Keratinocyte (primary cell): Measurements from ENCODE around the gene FHOD3. TPM values are rescaled to one million over a fixed set of nuclear protein-coding genes. Genes with fewer than 3 reads are reported as not detected.

Experiments used
- DNase-seq: peaks from one replicate; pipeline ENCODE4 v3.0.0-alpha.2; 2011; ENCODE audit warnings: low read depth, missing footprints, low spot score
- FAIRE-seq: peaks from 2 replicates; lab custom pipeline; 2011; peaks lifted over from hg19 to GRCh38; lab: Jason Lieb, UNC
- H2AFZ ChIP-seq: 2 replicates; pipeline ENCODE4 v1.6.0; 2012; ENCODE audit warnings: low read length, control low read depth, inconsistent platforms; ENCODE audit not compliant: control insufficient read depth
- H3K27ac ChIP-seq: 2 replicates; pipeline ENCODE4 v1.5.1; 2011; ENCODE audit warnings: low read length; ENCODE audit not compliant: control insufficient read depth, insufficient read depth
- H3K27me3 ChIP-seq: 3 replicates; pipeline ENCODE4 v1.6.0; 2011; ENCODE audit warnings: low read length; ENCODE audit not compliant: control insufficient read depth, insufficient read depth; ENCODE audit errors: extremely low read depth
- H3K36me3 ChIP-seq, 2 experiments: 2 replicates in 1 of 2; 3 replicates in 1 of 2; pipeline ENCODE4 v1.5.1; 2011; ENCODE audit warnings: low read length in 2 of 2, mild to moderate bottlenecking in 1 of 2; ENCODE audit not compliant: control insufficient read depth in 2 of 2, insufficient read depth in 2 of 2; ENCODE audit errors: extremely low read depth in 1 of 2
- H3K4me1 ChIP-seq: 3 replicates; pipeline ENCODE4 v1.5.1; 2011; ENCODE audit warnings: low read length; ENCODE audit not compliant: control insufficient read depth, insufficient read depth; ENCODE audit errors: extremely low read depth
- H3K4me2 ChIP-seq: 3 replicates; pipeline ENCODE4 v1.6.0; 2011; ENCODE audit warnings: low read depth, low read length; ENCODE audit not compliant: control insufficient read depth, insufficient read depth; ENCODE audit errors: extremely low read depth
- H3K4me3 ChIP-seq, 3 experiments: fragments of 200-600 bp in 1 of 3; sonication (generic) in 1 of 3; 2 replicates in 2 of 3; 3 replicates in 1 of 3; pipeline ENCODE4 v1.5.1; 2011 to 2016; ENCODE audit warnings: low read length in 3 of 3, mild to moderate bottlenecking in 3 of 3, control low read depth in 2 of 3, inconsistent platforms in 1 of 3, low read depth in 1 of 3, mixed read lengths in 1 of 3, mixed run types in 1 of 3, moderate library complexity in 1 of 3; ENCODE audit not compliant: control insufficient read depth in 2 of 3, insufficient read depth in 2 of 3; ENCODE audit errors: extremely low read depth in 1 of 3
- H3K79me2 ChIP-seq: 2 replicates; pipeline ENCODE4 v1.6.0; 2012; ENCODE audit warnings: low read length; ENCODE audit not compliant: control insufficient read depth, insufficient read depth
- H3K9ac ChIP-seq: 3 replicates; pipeline ENCODE4 v1.6.0; 2011; ENCODE audit warnings: low read length; ENCODE audit not compliant: control insufficient read depth, insufficient read depth; ENCODE audit errors: extremely low read depth
- H3K9me1 ChIP-seq: 3 replicates; pipeline ENCODE4 v1.6.0; 2011; ENCODE audit warnings: low read length; ENCODE audit not compliant: control insufficient read depth, insufficient read depth; ENCODE audit errors: extremely low read depth
- H3K9me3 ChIP-seq: 2 replicates; pipeline ENCODE4 v1.5.1; 2012; ENCODE audit warnings: low read depth, low read length; ENCODE audit not compliant: control insufficient read depth
- H4K20me1 ChIP-seq: 3 replicates; pipeline ENCODE4 v1.6.0; 2011; ENCODE audit warnings: low read length; ENCODE audit not compliant: control insufficient read depth, insufficient read depth; ENCODE audit errors: extremely low read depth
- EZH2 ChIP-seq: IDR thresholded peaks from one replicate; pipeline ENCODE4 v1.6.1; 2012; ENCODE audit warnings: inconsistent platforms, mild to moderate bottlenecking, low read length, moderate library complexity
- dilution Hi-C: fragments of 300-500 bp; cut with MboI; formaldehyde crosslinking; loops from one replicate; pipeline ENCODE4 v1.7.0; 2020; ENCODE audit warnings: low sequenced_read_pairs; ENCODE audit not compliant: extremely low pct_ligation_motif_present
- polyA plus RNA-seq, 5 experiments: library from polyadenylated mRNA; depleted of rRNA in 3 of 5; stranded (reverse) in 3 of 5; stranded (forward) in 1 of 5; unstranded in 1 of 5; fragments of >200 nt; gene quantifications; 1 replicate in 1 of 5; 2 replicates in 3 of 5; 3 replicates in 1 of 5; pipeline versions ENCODE4 v1.2.1 to v1.2.3, GENCODE V29; 2011 to 2012; ENCODE audit warnings: missing spikeins in 2 of 5, low read depth in 1 of 5, low replicate concordance in 1 of 5
- TF ChIP-seq, protein P1 (sequence below), 3 experiments: IDR thresholded peaks in 1 of 3; conservative IDR thresholded peaks in 1 of 3; optimal IDR thresholded peaks in 1 of 3; 2 replicates in 2 of 3; 3 replicates in 1 of 3; pipeline versions ENCODE3 to v1.5.1; 2011; ENCODE audit warnings: low read length in 3 of 3, mild to moderate bottlenecking in 3 of 3, moderate library complexity in 2 of 3, control low read depth in 1 of 3, inconsistent platforms in 1 of 3; ENCODE audit not compliant: insufficient read depth in 2 of 3; ENCODE audit errors: extremely low read depth in 1 of 3

FHOD3 gene
- polyA plus RNA-seq, 1 donor (not counting 4 experiments of a cell fraction or from before 2014, with no cell fraction given): 7.7 TPM

DNA sequence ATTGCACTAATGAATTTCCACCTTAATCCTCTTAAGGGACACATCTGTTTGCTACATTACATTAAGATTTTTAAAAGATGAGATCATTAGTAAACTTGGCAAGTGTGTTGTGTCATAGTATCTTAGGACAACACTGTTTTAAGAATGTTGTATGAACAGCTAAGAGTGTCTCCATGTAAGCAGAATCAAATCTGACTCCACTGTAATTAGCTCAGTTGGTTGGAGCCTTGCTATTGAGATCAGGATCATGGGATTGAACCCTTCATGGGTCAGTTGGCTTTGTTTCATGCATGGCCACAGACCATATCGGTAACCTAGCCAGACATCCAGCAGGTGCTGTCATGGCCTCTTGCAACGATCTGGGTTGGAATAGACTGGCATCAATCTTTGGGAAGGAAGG lies 5.2 kb downstream of the FHOD3 start:
- Histone ChIP-seq H3K4me1 (peaks cover 9% of the 10 kb centered on the region), H3K9me3 (no peaks in the 10 kb centered on the region), H3K79me2 (peaks cover 1% of the 10 kb centered on the region), H3K9ac (no peak overlapping the region), H3K36me3 (no peaks in the 10 kb centered on the region), H3K4me2 (no peak overlapping the region), H3K27ac (no peak overlapping the region), H3K4me3 (no peak overlapping the region), H3K27me3 (no peaks in the 10 kb centered on the region), H4K20me1 (no peaks in the 10 kb centered on the region), H2AFZ (no peak overlapping the region), H3K9me1 (no peaks in the 10 kb centered on the region)
- dilution Hi-C loops: no loop called here
- DNase-seq (no peak), FAIRE-seq (peak; percentile 74)
- TF ChIP-seq, protein P1, sequence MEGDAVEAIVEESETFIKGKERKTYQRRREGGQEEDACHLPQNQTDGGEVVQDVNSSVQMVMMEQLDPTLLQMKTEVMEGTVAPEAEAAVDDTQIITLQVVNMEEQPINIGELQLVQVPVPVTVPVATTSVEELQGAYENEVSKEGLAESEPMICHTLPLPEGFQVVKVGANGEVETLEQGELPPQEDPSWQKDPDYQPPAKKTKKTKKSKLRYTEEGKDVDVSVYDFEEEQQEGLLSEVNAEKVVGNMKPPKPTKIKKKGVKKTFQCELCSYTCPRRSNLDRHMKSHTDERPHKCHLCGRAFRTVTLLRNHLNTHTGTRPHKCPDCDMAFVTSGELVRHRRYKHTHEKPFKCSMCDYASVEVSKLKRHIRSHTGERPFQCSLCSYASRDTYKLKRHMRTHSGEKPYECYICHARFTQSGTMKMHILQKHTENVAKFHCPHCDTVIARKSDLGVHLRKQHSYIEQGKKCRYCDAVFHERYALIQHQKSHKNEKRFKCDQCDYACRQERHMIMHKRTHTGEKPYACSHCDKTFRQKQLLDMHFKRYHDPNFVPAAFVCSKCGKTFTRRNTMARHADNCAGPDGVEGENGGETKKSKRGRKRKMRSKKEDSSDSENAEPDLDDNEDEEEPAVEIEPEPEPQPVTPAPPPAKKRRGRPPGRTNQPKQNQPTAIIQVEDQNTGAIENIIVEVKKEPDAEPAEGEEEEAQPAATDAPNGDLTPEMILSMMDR (optimal IDR thresholded peaks at IDR 0.05 in 1 of 3, IDR thresholded peaks at IDR 0.05 in 1 of 3, conservative IDR thresholded peaks at IDR 0.05 in 1 of 3; ENCODE audit: extremely low read depth in 1 of 3, insufficient read depth in 2 of 3, low read length in 3 of 3): no peak
- TF ChIP-seq EZH2: no peak

DNA sequence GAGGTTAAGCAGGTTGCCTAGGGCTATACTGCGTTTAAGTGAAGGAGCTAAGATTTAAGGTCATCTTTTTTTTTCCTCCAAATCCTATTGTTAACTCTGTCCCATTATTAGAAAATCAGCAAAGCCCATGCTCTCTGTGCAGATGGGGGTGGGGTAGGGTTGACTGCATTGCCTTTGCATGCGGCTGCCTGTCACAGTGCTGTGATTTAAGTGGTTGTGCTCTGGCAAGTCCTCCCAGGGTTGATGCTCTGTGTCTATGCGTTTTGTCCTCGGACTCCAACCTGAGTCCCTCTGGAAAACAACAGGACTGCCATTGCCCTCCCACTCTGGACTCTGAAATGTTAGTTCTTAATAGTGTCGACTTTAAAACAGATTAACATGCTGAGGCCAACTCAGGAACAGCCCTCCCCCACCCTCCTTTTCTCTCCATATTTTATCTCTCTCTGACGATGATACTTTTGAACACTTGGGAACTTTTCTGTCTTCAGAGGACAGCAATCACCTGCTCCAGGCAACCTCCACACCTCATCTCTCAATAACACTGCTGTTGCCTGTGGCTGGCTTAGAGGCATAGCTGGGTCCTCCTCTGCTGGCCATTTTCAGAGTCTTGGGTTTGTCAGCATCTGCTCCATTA lies 5.8 kb downstream of the FHOD3 start:
- H3K4me2 ChIP-seq: no peak overlapping the region
- H3K9ac ChIP-seq: no peak overlapping the region
- FAIRE-seq: no peak
- peaks cover 12% of the 10 kb centered on the region for H3K4me1 ChIP-seq
- no peak for DNase-seq
- no peaks in the 10 kb centered on the region for H4K20me1 ChIP-seq
- no peak overlapping the region for H2AFZ ChIP-seq
- dilution Hi-C loops: no loop called here
- H3K36me3 ChIP-seq: no peaks in the 10 kb centered on the region
- no peak for TF ChIP-seq EZH2
- TF ChIP-seq, protein P1 (optimal IDR thresholded peaks at IDR 0.05 in 1 of 3, IDR thresholded peaks at IDR 0.05 in 1 of 3, conservative IDR thresholded peaks at IDR 0.05 in 1 of 3; ENCODE audit: extremely low read depth in 1 of 3, insufficient read depth in 2 of 3, low read length in 3 of 3): no peak
- peaks cover 1% of the 10 kb centered on the region for H3K79me2 ChIP-seq
- H3K27ac ChIP-seq: no peak overlapping the region
- H3K9me1 ChIP-seq: no peaks in the 10 kb centered on the region
- no peaks in the 10 kb centered on the region for H3K9me3 ChIP-seq
- no peaks in the 10 kb centered on the region for H3K27me3 ChIP-seq
- no peak overlapping the region for H3K4me3 ChIP-seq
